NT2/D1 (cell line): ENCODE measurements around the gene AKT2.

Source experiments
- YY1 ChIP-seq: IDR thresholded peaks from 2 replicates; pipeline ENCODE4 v1.6.1; 2011; ENCODE audit not compliant: insufficient read length, insufficient read depth
- ZNF274 ChIP-seq: IDR thresholded peaks from 2 replicates; pipeline ENCODE4 v1.6.1; 2011; ENCODE audit warnings: mild to moderate bottlenecking, low read depth, low read length

GRCh38 chr19:40278361-40279035, 6.6 kb downstream of the AKT2 start:
- TF ChIP-seq ZNF274 (no peak), YY1 (no peak)
